Testis (tissue), 2 donors: Measurements from ENCODE around the gene ZNF837.

ENCODE experiments used
- POLR2A ChIP-seq: fragments of 450-650 bp; IDR thresholded peaks from one replicate; pipeline ENCODE4 v1.6.1; 2017; ENCODE audit warnings: antibody characterized with exemption, mild to moderate bottlenecking, moderate library complexity
- TF ChIP-seq, protein P1 (sequence below), 3 experiments: fragments of 450-650 bp in 2 of 3; fragments of 200-600 bp in 1 of 3; sonication (generic) in 1 of 3; IDR thresholded peaks; one replicate each; pipeline ENCODE4 v1.5.1; 2016 to 2019; ENCODE audit warnings: antibody characterized with exemption in 3 of 3, mild to moderate bottlenecking in 2 of 3, moderate library complexity in 1 of 3

DNA sequence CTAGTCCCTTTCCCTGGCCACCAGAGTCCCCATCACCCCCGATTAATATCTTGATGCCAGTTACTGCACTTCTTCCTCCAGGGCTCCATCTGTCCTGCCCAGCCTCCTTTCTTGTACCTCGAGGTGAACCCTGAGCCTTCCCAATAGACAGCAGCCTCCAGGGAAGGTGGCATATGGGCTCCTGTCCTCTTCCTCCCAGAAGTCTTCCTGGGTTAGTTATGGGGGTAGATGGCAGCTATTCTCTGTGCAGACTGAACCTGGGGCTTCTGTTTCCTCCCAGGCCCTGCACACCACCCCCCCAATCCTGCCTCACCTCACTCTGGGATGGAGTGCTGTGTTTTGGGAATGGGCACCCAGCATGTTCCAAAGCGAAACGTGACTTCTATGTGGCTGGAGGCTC is 17.3 kb upstream of the ZNF837 start:
- TF ChIP-seq, protein P1, sequence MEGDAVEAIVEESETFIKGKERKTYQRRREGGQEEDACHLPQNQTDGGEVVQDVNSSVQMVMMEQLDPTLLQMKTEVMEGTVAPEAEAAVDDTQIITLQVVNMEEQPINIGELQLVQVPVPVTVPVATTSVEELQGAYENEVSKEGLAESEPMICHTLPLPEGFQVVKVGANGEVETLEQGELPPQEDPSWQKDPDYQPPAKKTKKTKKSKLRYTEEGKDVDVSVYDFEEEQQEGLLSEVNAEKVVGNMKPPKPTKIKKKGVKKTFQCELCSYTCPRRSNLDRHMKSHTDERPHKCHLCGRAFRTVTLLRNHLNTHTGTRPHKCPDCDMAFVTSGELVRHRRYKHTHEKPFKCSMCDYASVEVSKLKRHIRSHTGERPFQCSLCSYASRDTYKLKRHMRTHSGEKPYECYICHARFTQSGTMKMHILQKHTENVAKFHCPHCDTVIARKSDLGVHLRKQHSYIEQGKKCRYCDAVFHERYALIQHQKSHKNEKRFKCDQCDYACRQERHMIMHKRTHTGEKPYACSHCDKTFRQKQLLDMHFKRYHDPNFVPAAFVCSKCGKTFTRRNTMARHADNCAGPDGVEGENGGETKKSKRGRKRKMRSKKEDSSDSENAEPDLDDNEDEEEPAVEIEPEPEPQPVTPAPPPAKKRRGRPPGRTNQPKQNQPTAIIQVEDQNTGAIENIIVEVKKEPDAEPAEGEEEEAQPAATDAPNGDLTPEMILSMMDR (IDR thresholded peaks at IDR 0.05), result no peak
- no peak for TF ChIP-seq POLR2A
